Astrocyte (in vitro differentiated cells and primary cell): ENCODE measurements around the gene GORASP2.

Experiments
- EZH2 ChIP-seq: IDR thresholded peaks from 2 replicates; pipeline ENCODE4 v1.6.1; 2012; ENCODE audit warnings: mild to moderate bottlenecking, low read length, inconsistent platforms; ENCODE audit not compliant: insufficient read depth
- TF ChIP-seq, protein P1 (sequence below): IDR thresholded peaks from 2 replicates; pipeline ENCODE4 v1.5.1; 2011; ENCODE audit warnings: low read depth, mild to moderate bottlenecking, inconsistent platforms, low read length, moderate library complexity; ENCODE audit not compliant: insufficient read depth

DNA sequence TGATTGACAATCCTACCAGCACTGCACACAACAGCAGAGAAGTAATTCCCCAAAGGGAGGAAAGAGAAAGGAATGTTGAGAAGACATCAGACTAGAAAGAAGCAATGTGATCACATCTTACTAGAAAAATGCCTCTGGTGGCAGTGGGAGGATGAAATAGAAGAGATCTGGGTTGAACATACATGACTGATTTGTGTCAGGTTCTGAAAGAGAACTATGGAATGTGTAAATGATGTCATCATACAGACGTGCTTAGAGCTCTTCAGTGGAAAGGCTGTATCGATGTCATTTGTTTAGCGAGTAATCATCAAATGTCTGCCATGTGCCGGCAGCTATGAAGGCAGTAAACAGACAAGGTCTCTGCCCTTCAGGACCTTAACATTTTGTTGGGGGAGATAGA is 24.9 kb downstream of the GORASP2 start:
- TF ChIP-seq, protein P1, sequence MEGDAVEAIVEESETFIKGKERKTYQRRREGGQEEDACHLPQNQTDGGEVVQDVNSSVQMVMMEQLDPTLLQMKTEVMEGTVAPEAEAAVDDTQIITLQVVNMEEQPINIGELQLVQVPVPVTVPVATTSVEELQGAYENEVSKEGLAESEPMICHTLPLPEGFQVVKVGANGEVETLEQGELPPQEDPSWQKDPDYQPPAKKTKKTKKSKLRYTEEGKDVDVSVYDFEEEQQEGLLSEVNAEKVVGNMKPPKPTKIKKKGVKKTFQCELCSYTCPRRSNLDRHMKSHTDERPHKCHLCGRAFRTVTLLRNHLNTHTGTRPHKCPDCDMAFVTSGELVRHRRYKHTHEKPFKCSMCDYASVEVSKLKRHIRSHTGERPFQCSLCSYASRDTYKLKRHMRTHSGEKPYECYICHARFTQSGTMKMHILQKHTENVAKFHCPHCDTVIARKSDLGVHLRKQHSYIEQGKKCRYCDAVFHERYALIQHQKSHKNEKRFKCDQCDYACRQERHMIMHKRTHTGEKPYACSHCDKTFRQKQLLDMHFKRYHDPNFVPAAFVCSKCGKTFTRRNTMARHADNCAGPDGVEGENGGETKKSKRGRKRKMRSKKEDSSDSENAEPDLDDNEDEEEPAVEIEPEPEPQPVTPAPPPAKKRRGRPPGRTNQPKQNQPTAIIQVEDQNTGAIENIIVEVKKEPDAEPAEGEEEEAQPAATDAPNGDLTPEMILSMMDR, result no peak
- no peak for TF ChIP-seq EZH2
